OCI-LY7 (cell line): Measurements from ENCODE around the gene UROS.

Source experiments
- EZH2phosphoT487 ChIP-seq: fragments of 200-600 bp; sonication (generic); IDR thresholded peaks from 2 replicates; pipeline ENCODE4 v1.6.1; 2018; ENCODE audit warnings: low read depth, borderline replicate concordance, mild to moderate bottlenecking, mixed run types, antibody characterized with exemption, low read length, moderate library complexity, mixed read lengths
- TF ChIP-seq, protein P1 (sequence below): fragments of 200-600 bp; sonication (generic); conservative IDR thresholded peaks from 2 replicates; pipeline ENCODE4 v1.5.1; 2014; ENCODE audit warnings: mild to moderate bottlenecking, antibody characterized with exemption, low read length, moderate library complexity, mixed read lengths

DNA sequence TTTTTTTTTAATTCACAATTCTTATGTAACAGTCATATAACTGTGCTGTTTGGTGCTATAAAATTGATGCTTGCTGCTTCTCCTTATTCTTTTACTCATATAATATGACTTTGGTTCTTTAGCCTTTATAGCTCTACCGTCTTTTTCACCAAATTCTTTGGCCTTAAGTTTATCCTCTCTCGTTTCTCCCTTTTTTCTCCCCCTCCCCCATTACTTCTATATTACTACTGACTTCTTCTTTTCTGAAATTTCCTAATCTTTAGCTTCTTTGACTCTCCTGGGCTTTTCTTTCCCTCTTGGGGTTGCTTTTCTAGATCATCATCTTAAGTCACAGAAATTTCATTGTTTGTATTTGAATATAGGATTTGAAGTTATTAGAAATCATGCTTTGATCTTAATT, 4.1 kb upstream of the UROS start:
- TF ChIP-seq, protein P1, sequence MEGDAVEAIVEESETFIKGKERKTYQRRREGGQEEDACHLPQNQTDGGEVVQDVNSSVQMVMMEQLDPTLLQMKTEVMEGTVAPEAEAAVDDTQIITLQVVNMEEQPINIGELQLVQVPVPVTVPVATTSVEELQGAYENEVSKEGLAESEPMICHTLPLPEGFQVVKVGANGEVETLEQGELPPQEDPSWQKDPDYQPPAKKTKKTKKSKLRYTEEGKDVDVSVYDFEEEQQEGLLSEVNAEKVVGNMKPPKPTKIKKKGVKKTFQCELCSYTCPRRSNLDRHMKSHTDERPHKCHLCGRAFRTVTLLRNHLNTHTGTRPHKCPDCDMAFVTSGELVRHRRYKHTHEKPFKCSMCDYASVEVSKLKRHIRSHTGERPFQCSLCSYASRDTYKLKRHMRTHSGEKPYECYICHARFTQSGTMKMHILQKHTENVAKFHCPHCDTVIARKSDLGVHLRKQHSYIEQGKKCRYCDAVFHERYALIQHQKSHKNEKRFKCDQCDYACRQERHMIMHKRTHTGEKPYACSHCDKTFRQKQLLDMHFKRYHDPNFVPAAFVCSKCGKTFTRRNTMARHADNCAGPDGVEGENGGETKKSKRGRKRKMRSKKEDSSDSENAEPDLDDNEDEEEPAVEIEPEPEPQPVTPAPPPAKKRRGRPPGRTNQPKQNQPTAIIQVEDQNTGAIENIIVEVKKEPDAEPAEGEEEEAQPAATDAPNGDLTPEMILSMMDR, result no peak
- TF ChIP-seq EZH2phosphoT487, result no peak
